Measurements from ENCODE around the gene LBH.

- TF ChIP-seq CTCF (IDR thresholded peaks at IDR 0.05) (no peak), POLR2A (IDR thresholded peaks at IDR 0.05) (no peak)
These were observed 7.2 kb upstream of the LBH start for GRCh38 chr2:30224151-30224550.
